NOMO-1 (cell line): ENCODE results near the gene EXT2.

ENCODE experiments used
- DNase-seq, 2 experiments: peaks; one replicate each; lab custom pipeline; 2025; ENCODE audit not compliant: unreplicated experiment in 2 of 2; lab: John Stamatoyannopoulos, UW

EXT2 gene

DNA sequence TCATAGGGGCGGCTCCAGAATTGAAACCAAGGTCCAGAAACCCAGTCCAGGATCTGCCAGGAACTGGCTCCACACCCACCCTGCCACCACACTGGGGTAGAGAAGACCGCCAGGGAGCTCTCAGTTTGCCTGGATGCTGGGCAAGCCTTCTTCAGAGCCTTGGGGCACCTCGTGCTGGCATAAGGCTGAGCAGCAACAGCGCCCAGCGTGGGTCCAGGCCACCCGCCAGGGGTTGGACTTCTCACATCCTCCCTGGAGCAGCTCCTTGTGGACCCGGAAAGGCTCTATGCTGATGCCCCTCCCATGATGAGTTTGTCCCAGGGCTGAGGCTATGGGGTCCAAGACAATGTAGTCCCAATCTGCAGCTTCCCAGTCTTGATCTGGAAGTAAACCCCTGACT, 184.8 kb downstream of the EXT2 start:
- DNase-seq = no peak

DNA sequence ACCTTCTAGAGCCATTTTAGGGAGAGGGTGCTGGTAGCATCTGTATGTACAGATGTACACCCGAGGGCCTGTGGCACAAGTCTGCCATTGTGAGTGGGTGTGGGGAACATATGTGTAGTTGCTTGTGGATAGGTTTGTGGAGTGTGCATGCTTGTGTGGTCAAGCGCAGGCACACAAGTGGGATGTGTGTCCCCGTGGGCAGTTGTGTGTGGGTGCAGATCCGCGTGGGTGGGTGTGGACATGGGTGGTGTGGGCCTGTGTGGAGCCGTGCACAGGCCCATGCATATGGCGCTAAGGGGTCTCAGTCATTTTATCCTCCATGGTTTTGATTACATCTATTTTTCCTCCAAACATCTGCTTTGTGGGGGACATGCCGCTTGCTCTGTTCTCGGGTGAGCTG, 185.7 kb downstream of the EXT2 start:
- DNase-seq = no peak

DNA sequence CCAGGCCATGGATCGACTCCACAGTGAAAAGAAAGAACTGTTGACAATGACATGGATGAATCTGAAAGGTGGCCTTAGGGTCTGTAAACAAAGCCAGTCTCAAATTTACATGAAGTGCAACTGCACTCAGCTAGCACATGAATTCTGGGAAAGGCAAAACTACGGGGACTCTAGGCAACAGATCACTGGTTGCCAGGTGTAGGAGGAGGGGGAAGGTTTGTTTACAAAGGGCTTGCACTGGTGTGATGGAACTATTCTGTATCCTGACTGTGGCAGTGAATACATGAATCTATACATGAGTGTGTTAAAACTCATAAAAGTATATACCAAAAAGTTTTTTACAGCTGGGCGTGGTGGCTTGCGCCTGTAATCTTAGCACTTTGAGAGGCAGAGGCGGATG, 187.1 kb downstream of the EXT2 start:
- DNase-seq = no peak

DNA sequence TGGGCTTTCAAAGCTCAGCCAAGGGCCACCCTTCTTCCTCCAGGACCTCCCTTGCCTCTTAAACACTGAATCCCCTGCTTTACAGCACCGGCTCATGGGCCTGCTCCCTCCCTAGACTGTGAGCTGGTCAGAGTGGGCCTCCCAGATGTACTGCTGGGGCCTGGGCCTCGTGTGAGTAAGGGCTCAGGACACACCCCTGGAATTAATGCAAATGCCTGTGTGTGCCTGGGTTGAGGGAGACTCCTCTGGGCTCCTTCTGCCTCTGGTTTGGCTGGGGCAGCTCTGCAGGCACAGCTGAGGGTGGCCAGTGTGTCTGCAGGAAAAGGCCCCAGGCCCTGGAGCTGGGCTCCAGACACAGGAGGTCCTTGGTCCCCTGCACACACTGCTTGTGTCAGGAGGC, 190.3 kb downstream of the EXT2 start:
- DNase-seq = no peak

DNA sequence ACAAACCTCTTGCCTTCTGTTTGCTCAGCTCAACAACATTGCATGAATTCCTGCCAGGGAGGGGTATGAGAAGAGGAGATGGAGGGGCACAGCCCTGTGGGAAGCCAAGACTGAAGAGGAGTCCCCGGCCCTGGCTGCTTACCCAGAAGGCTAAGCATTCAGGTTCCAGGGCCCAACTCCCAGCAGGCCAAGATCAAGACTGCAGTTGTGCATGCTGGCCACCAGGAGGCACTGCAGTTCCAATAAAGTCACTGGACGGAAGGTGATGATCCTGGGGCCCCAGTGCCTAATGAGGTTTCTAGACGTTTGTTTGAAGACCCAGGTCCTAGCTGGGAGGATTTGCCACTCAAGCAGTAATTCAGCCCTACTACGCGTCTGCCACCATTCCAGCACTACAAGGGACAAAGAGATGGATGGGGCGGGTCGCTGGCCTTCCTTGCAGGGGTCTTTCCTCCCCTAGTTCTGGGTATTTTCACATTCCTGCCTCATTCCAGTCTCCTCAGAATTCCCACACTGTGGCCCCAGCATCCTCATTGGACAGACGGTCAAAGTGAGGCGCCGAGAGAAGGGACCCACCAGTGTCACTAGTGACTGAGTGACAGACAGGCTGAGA, 190.9 kb downstream of the EXT2 start:
- DNase-seq = peak; percentile 27 to 47

DNA sequence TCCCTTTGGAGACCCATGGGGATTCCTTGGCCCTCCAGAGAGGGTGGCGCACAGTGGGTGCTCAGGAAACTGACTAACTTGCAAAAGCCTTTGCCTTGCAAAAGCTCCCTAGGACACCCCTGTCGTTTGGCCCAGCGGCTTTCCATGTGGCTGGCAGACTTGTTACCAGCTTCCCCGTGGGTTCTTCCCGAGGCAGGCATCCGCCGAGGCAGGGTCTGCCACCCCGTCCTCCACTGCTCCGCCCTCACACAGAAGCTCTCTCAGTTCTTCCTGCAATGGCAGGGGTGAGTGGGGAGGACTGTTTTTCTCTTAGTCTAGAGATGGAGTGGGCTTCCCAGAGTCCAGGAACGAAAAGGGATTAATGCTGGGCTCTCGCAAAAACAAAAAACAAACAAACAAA, 191.4 kb downstream of the EXT2 start:
- DNase-seq = no peak

DNA sequence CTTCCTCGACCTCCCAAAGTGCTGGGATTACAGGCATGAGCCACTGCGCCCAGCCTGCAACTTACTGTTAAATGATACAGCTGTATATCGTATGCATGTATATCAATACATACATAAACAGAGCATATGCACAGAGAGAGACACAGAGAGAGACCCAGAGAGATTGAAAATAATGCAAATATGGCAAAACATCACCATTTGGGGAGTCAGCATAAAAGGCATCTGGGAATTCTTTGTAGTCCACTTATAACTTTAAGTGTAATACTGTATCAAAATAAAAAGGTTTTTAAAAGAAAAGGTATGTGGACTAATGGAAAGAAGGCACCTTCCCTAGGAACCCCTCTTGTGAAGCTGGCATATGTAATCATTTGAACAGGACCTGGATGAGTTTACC, 192.7 kb downstream of the EXT2 start:
- no peak for DNase-seq

DNA sequence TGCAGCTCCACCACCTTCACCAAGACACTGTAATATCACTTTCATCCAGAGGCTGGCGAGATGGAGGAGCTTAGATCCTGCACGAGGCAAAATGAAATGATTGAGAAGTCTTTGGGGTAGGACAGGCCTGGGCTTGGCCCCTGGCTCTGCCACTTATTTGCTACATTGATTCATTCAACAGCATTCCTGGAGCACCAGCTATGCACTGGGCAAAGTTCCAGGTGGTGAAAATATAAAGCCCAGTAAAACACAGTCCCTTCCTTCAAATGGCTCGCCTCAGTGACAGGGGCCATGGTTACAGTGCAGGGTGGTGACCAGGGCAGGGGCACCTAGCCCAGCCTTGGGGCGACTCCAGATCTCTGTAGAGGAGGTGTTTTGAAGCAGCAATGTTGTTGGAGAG, 194.7 kb downstream of the EXT2 start:
- DNase-seq = no peak
